DOHH2 (cell line): Measurements from ENCODE around the gene KRT77.

ENCODE experiments used
- H3F3A ChIP-seq: fragments of 200-600 bp; sonication (generic), shearing (Covaris generic); 2 replicates; pipeline ENCODE4 v1.6.0; 2016; ENCODE audit warnings: antibody characterized with exemption, mild to moderate bottlenecking; ENCODE audit not compliant: control insufficient read depth, insufficient read depth
- H3K27ac ChIP-seq: fragments of 200-600 bp; sonication (generic); 2 replicates; pipeline ENCODE4 v1.5.1; 2014; ENCODE audit warnings: low read depth, mild to moderate bottlenecking, low read length, moderate library complexity
- H3K27me3 ChIP-seq: fragments of 200-600 bp; sonication (generic); 2 replicates; pipeline ENCODE4 v1.6.1; 2014; ENCODE audit warnings: mild to moderate bottlenecking, low read length, mixed read lengths; ENCODE audit not compliant: control insufficient read depth
- H3K36me3 ChIP-seq: fragments of 200-600 bp; sonication (generic); 2 replicates; pipeline ENCODE4 v1.6.1; 2014; ENCODE audit warnings: mild to moderate bottlenecking, low read length, moderate library complexity, mixed read lengths; ENCODE audit not compliant: control insufficient read depth
- H3K4me1 ChIP-seq: fragments of 200-600 bp; sonication (generic); 2 replicates; pipeline ENCODE4 v1.6.1; 2014; ENCODE audit warnings: mild to moderate bottlenecking, low read length, mixed read lengths; ENCODE audit not compliant: control insufficient read depth
- H3K4me2 ChIP-seq: fragments of 200-600 bp; sonication (generic); 2 replicates; pipeline ENCODE4 v1.6.0; 2014; ENCODE audit warnings: mild to moderate bottlenecking, low read length, moderate library complexity
- H3K4me3 ChIP-seq: fragments of 200-600 bp; sonication (generic); 2 replicates; pipeline ENCODE4 v1.5.1; 2014; ENCODE audit warnings: mild to moderate bottlenecking, low read length, mixed read lengths
- H3K79me2 ChIP-seq: fragments of 200-600 bp; sonication (generic); 2 replicates; pipeline ENCODE4 v1.6.1; 2014; ENCODE audit warnings: mild to moderate bottlenecking, low read length, mixed read lengths; ENCODE audit not compliant: control insufficient read depth
- H3K9me2 ChIP-seq: fragments of 200-600 bp; sonication (generic); replicated peaks from 2 replicates; pipeline ENCODE4 v1.6.1; 2014; ENCODE audit warnings: mild to moderate bottlenecking, low read length, mixed read lengths; ENCODE audit not compliant: control insufficient read depth
- H3K9me3 ChIP-seq: fragments of 200-600 bp; sonication (generic); 2 replicates; pipeline ENCODE4 v1.6.1; 2014; ENCODE audit warnings: antibody characterized with exemption, low read length, mixed read lengths; ENCODE audit not compliant: control insufficient read depth, insufficient read depth
- H4K20me1 ChIP-seq: fragments of 200-600 bp; sonication (generic); 2 replicates; pipeline ENCODE4 v1.6.0; 2014; ENCODE audit warnings: low read depth, mild to moderate bottlenecking, antibody characterized with exemption, low read length, moderate library complexity; ENCODE audit not compliant: control insufficient read depth, insufficient read depth
- EZH2phosphoT487 ChIP-seq: fragments of 200-600 bp; sonication (generic); IDR thresholded peaks from 2 replicates; pipeline ENCODE4 v1.6.1; 2017; ENCODE audit warnings: borderline replicate concordance, mild to moderate bottlenecking, antibody characterized with exemption, low read length, moderate library complexity, mixed read lengths
- TF ChIP-seq, protein P1 (sequence below): fragments of 200-600 bp; sonication (generic); IDR thresholded peaks from one replicate; pipeline ENCODE4 v1.5.1; 2014; ENCODE audit warnings: antibody characterized with exemption, mild to moderate bottlenecking, low read depth, low read length; ENCODE audit not compliant: poor library complexity, severe bottlenecking

The KRT77 gene

DNA sequence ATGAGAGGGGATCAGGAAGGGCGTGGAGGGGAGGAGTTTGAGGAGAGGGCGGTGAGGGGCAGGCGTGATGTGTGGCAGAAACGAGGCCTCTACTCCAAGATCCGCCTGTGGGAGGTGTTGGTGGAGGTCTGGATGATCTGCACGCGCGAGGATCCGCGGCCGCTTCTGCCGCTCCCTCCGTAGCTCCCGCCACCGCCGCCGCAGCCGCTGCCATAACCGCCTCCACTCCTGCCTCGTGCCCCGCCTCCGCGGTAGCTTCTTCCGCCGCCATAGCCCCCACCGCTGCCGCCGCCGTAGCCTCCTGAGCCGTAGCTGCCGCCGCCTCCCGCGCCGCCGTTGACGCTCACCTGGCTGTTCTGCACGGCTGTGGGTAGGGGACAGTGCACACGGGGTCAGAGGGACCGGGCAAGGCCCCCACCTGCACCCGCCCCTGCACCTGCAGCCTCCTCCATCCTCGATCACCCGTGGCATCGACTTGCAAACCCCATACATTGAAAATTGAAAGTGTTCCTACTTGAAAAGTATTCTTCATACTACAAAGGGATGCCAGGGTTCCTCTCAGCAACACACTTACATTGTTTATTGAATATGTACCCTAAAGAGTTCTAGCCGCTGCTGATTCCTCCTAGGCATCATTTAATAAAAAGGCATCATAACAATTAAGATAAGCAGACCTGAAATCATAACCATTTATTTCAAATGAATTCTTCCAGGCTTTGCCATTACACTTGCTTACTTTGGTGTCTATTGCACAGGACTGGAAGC is 12.1 kb downstream of the KRT77 start:
- no peaks in the 10 kb centered on the region for H4K20me1 ChIP-seq
- peaks cover 48% of the 10 kb centered on the region for H3K27me3 ChIP-seq
- no peaks in the 10 kb centered on the region for H3K4me1 ChIP-seq
- peak overlapping the region; percentile 12; the same call in 1 of the 2 replicates for H3K4me2 ChIP-seq
- H3K9me3 ChIP-seq = no peaks in the 10 kb centered on the region
- no peaks in the 10 kb centered on the region for H3K79me2 ChIP-seq
- H3K27ac ChIP-seq = no peak overlapping the region
- TF ChIP-seq, protein P1, sequence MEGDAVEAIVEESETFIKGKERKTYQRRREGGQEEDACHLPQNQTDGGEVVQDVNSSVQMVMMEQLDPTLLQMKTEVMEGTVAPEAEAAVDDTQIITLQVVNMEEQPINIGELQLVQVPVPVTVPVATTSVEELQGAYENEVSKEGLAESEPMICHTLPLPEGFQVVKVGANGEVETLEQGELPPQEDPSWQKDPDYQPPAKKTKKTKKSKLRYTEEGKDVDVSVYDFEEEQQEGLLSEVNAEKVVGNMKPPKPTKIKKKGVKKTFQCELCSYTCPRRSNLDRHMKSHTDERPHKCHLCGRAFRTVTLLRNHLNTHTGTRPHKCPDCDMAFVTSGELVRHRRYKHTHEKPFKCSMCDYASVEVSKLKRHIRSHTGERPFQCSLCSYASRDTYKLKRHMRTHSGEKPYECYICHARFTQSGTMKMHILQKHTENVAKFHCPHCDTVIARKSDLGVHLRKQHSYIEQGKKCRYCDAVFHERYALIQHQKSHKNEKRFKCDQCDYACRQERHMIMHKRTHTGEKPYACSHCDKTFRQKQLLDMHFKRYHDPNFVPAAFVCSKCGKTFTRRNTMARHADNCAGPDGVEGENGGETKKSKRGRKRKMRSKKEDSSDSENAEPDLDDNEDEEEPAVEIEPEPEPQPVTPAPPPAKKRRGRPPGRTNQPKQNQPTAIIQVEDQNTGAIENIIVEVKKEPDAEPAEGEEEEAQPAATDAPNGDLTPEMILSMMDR = no peak
- no peak; the same call in 1 of the 2 replicates for TF ChIP-seq EZH2phosphoT487
- no peaks in the 10 kb centered on the region for H3K9me2 ChIP-seq
- H3K4me3 ChIP-seq = no peak overlapping the region
- H3K36me3 ChIP-seq = no peaks in the 10 kb centered on the region
- no peaks in the 10 kb centered on the region for H3F3A ChIP-seq

DNA sequence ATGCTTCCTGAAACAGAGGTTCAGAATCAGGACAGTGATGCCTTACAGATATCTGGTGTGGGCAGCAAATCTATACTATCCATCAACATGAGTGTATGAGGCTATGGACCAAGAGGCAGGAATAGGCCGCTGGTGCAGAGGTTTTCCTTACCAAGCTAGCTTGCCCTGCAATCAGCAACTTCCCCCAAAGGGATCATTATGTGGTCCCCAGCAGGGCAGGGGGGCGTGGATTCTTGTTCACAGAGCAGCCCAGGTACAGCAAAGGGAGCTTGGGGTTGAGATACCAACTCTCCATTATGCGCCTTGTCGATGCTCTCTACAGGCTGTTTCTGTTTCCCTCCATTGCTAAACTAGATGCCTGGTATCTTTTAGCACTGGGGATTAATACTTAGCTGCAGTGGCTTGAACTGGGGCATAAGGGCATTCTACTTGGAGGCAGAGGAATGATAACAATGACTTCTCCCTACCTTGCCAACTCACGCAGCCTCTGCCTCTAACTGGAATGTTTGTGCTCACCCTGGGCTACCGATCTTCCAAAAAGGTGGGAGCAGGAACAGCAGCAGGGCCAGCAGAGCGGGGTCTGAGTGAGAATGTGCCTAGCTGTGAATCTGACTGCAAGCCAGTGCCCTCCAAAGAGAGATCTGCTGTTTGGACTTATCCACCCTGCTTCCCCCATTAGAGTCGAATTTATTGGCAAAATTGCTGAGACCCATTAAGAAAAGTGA is 12.8 kb downstream of the KRT77 start:
- Histone ChIP-seq H3K4me2 (peak overlapping the region; percentile 12; the same call in 1 of the 2 replicates), H3K9me2 (no peaks in the 10 kb centered on the region), H3K79me2 (no peaks in the 10 kb centered on the region)

DNA sequence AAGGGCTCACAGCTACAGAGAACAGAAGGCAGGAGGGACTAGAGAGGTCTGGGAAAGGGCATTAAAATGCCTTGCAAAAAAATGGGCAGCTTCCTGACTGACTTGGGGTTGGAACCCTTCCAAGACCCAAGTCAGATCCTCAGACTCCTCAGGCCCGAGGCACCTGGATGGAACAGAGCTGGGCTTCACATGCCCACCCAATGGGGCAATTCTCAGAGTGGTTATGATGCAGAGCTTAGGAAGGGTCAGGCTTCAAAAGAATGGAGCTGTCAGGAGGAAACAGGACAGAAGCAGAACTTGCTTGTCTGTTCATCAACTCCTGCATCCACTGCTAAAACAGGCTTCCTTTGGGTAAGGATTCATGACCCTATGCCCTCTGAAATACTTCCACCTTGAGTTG is 13.4 kb downstream of the KRT77 start:
- peaks cover 50% of the 10 kb centered on the region for H3K27me3 ChIP-seq

More for the DNA sequence above, 12.8 kb downstream of the KRT77 start:
- H3K4me1 ChIP-seq = no peaks in the 10 kb centered on the region
- no peak overlapping the region for H3K4me3 ChIP-seq
- H3K27me3 ChIP-seq = peaks cover 50% of the 10 kb centered on the region
- no peaks in the 10 kb centered on the region for H3K36me3 ChIP-seq
- H3K27ac ChIP-seq = no peak overlapping the region
- no peaks in the 10 kb centered on the region for H4K20me1 ChIP-seq
- H3K9me3 ChIP-seq = no peaks in the 10 kb centered on the region
- no peaks in the 10 kb centered on the region for H3F3A ChIP-seq
- TF ChIP-seq EZH2phosphoT487 = no peak
- TF ChIP-seq, protein P1 = no peak

More for the DNA sequence above, 13.4 kb downstream of the KRT77 start:
- H3K4me1 ChIP-seq = no peaks in the 10 kb centered on the region
- no peak overlapping the region for H3K4me2 ChIP-seq
- no peaks in the 10 kb centered on the region for H3K36me3 ChIP-seq
- no peak overlapping the region for H3K4me3 ChIP-seq
- H3K27ac ChIP-seq = no peak overlapping the region
- H3F3A ChIP-seq = no peaks in the 10 kb centered on the region
- no peak for TF ChIP-seq EZH2phosphoT487
- TF ChIP-seq, protein P1 = no peak
- no peaks in the 10 kb centered on the region for H3K9me2 ChIP-seq
- H3K79me2 ChIP-seq = no peaks in the 10 kb centered on the region
- H3K9me3 ChIP-seq = no peaks in the 10 kb centered on the region
- no peaks in the 10 kb centered on the region for H4K20me1 ChIP-seq
